Upper lobe of right lung (tissue), 1 donor: ENCODE measurements around the gene NXN. TPM values are rescaled to one million over a fixed set of nuclear protein-coding genes. Genes with fewer than 3 reads are reported as not detected.
"Not testable (repeated sequence)": the region's sequence is repeated elsewhere in the genome, so short reads cannot be mapped to it uniquely, and the experiment has no call there.

Source experiments
- ATAC-seq: fragments of 200-7000 bp; cut with Tn5 transposase; one replicate; pipeline ENCODE4 v1.9.1; 2020; ENCODE audit warnings: mild to moderate bottlenecking, moderate library complexity
- DNase-seq: peaks from one replicate; pipeline ENCODE4 v3.0.0-alpha.2; 2020
- H3K27ac ChIP-seq: fragments of 200-600 bp; one replicate; pipeline ENCODE4 v1.8.0; 2022
- H3K27me3 ChIP-seq: fragments of 200-600 bp; one replicate; pipeline ENCODE4 v1.8.0; 2022; ENCODE audit warnings: mild to moderate bottlenecking
- H3K36me3 ChIP-seq: fragments of 200-600 bp; one replicate; pipeline ENCODE4 v1.8.0; 2022
- H3K4me1 ChIP-seq: fragments of 200-600 bp; one replicate; pipeline ENCODE4 v1.8.0; 2022
- H3K4me3 ChIP-seq: fragments of 200-600 bp; one replicate; pipeline ENCODE4 v1.8.0; 2022; ENCODE audit warnings: mild to moderate bottlenecking
- H3K9me3 ChIP-seq: fragments of 200-600 bp; one replicate; pipeline ENCODE4 v1.8.0; 2022
- intact Hi-C: fragments of 100-400 bp; cut with DNase I; formaldehyde crosslinking; loops from one replicate; pipeline ENCODE4 v1.11.0; 2022
- total RNA-seq: library from RNA; stranded (reverse); fragmentation: NEBNext Ultra II Directional; extraction: Animal tissue kit (Norgen Biotek cat#: 25700); gene quantifications from one replicate; pipeline ENCODE4 v1.2.1, GENCODE V29; 2021
- TF ChIP-seq, protein P1 (sequence below): fragments of 200-600 bp; IDR thresholded peaks from one replicate; pipeline ENCODE4 v1.8.0; 2022; ENCODE audit warnings: antibody characterized with exemption
- donor health status: DM: no; HTN: yes; CAD: no; lungs with severe emphysema.

Gene NXN
- total RNA-seq, 1 donor from 2014 or later = 57.3 TPM

DNA sequence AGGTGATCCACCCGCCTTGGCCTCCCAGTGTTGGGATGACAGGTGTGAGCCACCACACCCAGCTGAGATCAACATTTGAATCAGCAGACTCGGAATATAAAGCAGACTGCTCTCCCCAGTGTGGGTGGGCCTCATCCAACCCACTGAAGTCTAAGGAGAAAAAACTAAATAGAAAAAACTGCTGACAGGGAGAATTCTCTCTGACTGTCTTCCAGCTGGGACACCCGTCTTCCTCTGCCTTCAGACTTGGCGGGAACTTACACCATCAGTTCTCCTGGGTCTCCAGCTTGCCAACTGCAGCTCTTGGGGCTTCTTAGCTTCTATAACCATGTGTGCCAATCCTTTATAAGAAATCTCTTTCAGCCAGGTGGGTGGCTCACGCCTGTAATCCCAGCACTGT lies 106.7 kb downstream of the NXN start:
- peaks cover 1% of the 10 kb centered on the region for H3K4me1 ChIP-seq
- H3K27me3 ChIP-seq = no peaks in the 10 kb centered on the region
- DNase-seq (no peak), ATAC-seq (no peak)
- H3K4me3 ChIP-seq = no peak overlapping the region
- H3K36me3 ChIP-seq = no peaks in the 10 kb centered on the region
- no peak overlapping the region for H3K27ac ChIP-seq
- H3K9me3 ChIP-seq = no peaks in the 10 kb centered on the region
- TF ChIP-seq, protein P1, sequence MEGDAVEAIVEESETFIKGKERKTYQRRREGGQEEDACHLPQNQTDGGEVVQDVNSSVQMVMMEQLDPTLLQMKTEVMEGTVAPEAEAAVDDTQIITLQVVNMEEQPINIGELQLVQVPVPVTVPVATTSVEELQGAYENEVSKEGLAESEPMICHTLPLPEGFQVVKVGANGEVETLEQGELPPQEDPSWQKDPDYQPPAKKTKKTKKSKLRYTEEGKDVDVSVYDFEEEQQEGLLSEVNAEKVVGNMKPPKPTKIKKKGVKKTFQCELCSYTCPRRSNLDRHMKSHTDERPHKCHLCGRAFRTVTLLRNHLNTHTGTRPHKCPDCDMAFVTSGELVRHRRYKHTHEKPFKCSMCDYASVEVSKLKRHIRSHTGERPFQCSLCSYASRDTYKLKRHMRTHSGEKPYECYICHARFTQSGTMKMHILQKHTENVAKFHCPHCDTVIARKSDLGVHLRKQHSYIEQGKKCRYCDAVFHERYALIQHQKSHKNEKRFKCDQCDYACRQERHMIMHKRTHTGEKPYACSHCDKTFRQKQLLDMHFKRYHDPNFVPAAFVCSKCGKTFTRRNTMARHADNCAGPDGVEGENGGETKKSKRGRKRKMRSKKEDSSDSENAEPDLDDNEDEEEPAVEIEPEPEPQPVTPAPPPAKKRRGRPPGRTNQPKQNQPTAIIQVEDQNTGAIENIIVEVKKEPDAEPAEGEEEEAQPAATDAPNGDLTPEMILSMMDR = no peak
- intact Hi-C loops = no loop called here

DNA sequence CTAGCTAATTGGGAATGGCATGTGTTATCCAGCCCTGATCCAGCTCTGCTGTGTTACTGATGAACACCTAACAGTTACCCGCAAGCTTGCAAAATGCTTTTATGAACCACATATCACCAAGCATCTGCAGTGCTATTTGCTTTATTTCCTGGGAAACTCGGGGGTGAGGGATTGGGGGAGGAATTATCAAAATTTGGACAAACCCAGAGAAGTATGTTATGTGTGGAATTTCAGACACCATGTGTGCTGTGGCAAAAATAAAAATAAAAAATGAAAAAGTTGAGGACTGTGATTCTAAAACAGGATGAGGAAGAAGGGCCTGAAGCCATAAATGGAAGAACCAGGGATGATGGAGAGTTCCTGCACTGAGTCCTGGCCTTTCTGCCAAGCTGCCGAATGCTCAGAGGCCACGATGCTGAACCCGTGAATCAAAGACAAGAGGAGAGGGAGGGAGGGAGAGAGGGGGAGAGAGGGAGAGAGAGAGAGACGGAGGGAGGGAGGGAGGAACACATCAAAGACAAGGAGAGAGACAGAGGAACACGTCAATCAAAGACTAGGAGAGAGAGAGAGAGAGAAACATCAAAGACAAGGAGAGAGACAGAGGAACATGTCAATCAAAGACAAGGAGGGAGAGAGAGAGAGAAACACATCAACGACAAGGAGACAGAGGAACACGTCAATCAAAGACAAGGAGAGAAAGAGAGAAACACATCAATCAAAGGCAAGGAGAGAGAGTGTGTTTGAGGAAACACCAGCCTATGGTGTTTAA lies 107.6 kb downstream of the NXN start:
- Histone ChIP-seq H3K9me3 (no peaks in the 10 kb centered on the region), H3K4me3 (no peak overlapping the region), H3K36me3 (no peaks in the 10 kb centered on the region), H3K4me1 (no peaks in the 10 kb centered on the region), H3K27ac (no peak overlapping the region), H3K27me3 (no peaks in the 10 kb centered on the region)
- ATAC-seq = no peak
- TF ChIP-seq, protein P1 = no peak
- no peak for DNase-seq
- intact Hi-C loops = no loop called here

DNA sequence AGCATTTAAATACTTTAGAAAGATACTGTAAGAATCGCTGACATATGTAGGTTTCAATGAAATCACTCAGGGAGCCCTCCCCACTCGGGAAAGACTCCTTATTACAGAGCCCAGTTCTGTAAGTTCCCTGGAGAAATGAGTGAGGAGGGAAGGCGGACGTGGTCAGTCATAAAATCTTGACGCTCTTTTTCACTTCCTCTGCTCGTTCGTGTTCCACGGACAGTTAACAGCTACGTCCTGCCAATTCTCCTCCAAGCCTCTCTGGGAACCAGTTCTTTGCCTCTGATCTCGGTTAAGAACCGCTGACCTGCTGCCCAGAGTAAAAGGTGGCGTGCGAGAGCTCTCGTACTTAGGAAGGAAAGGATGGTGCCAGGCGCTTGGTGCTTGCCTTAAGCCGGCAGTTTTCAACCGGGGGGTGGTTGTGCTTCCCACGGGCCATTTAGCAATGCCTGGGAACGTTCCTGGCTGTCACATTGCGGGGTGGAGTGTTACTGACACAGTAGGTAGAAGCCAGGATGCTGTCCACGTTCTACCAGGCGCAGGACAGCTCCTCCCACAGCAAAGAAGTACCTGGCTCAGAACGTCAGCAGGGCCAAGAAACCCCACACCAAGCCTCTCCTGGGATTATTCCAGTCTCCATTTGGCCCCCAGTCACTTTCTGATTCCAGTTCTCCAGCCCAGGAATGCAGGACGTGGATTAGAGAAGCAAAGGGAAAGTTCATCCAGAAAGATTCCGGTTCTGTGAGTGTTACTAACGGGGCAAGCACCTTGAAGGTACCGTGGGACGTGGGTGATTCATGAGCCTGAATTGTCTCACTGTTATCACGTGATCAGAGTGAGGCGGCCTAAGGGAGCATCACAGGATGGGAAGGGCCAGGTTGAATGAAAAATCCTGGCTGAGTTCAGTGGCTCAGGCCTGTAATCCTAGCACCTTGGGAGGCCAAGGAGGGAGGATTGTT lies 109.7 kb downstream of the NXN start:
- DNase-seq = no peak
- no peaks in the 10 kb centered on the region for H3K4me1 ChIP-seq
- intact Hi-C loops = no loop called here

DNA sequence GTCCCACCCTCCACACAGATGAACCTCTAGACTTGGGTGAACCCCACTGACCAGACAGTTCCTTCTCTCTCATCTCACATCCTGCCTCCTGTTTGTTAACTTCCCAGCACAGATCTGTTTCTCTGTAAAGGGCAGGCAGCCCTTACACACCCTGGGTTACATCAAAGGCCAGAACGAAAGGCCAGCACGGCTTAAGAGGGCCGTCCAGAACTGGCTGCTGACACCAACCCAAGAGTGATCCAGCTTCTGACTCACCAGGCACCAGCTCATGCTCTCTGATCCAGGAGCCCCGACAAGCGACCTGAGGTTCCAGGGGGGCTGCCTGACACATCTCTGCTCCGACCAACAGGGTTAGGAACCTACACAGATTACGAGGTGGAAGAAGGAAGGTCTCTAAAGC lies 110.5 kb downstream of the NXN start:
- no peaks in the 10 kb centered on the region for H3K4me1 ChIP-seq
- no peaks in the 10 kb centered on the region for H3K9me3 ChIP-seq
- no peaks in the 10 kb centered on the region for H3K36me3 ChIP-seq
- TF ChIP-seq, protein P1 = no peak
- no peak for DNase-seq
- H3K4me3 ChIP-seq = no peak overlapping the region
- intact Hi-C loops = no loop called here
- H3K27me3 ChIP-seq = no peaks in the 10 kb centered on the region
- H3K27ac ChIP-seq = peak overlapping the region; percentile 44
- peak; percentile 67 for ATAC-seq

More for the DNA sequence above, 109.7 kb downstream of the NXN start:
- H3K9me3 ChIP-seq = no peaks in the 10 kb centered on the region
- H3K27me3 ChIP-seq = no peaks in the 10 kb centered on the region
- H3K27ac ChIP-seq = peak overlapping the region; percentile 44
- ATAC-seq = peak; percentile 30
- TF ChIP-seq, protein P1 = no peak
- H3K4me3 ChIP-seq = no peak overlapping the region
- H3K36me3 ChIP-seq = no peaks in the 10 kb centered on the region

DNA sequence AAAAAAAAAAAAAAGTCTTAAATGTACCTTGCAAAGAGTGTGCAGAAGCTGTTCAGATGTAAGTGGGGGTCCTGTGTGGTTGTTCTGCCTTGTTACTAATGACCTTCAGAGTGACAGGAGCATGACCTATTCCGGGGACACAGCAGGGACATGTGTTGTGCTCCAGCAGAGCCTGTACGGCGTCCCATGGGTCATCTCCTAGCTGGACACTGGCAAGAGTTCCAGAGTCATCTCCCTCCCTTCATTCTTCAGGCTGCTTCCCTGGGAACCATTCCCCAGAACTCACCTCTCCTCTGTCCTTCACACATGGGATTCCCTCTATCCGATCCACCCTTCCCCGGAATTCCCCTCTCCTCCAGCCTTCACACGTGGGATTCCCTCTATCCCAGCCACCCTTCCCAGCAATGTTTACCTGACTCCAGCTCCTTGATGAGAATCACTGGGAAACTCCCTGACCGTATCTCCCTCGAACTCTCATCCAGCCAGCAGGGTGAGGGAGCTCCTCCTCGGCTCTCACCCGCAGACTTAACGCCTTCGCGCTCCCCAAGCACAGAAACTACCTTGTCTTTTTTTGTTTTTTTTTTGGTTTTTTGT lies 111.6 kb downstream of the NXN start:
- Histone ChIP-seq H3K27me3 (no peaks in the 10 kb centered on the region), H3K9me3 (no peaks in the 10 kb centered on the region), H3K36me3 (peaks cover 4% of the 10 kb centered on the region), H3K4me3 (no peak overlapping the region), H3K4me1 (no peaks in the 10 kb centered on the region), H3K27ac (no peak overlapping the region)
- TF ChIP-seq, protein P1 = no peak
- no peak for DNase-seq
- intact Hi-C loops = no loop called here
- no peak for ATAC-seq

DNA sequence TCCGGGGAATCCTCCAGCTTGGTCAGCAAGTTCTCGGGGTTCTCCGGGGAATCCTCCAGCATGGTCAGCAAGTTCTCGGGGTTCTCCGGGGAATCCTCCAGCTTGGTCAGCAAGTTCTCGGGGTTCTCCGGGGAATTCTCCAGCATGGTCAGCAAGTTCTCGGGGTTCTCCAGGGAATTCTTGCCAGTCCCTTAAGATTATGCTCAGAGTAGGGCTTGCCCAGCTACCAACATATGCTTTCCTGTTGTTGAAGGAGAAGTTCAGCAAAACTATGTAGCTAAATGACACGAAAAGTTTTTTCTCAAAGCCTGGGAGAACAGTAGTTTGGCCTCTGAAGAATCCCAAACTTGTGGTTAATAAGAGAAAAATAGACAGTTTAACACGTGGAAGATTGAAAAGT lies 112.3 kb downstream of the NXN start:
- H3K9me3 ChIP-seq, ATAC-seq, DNase-seq, H3K4me3 ChIP-seq, H3K36me3 ChIP-seq, H3K4me1 ChIP-seq, intact Hi-C loops, H3K27me3 ChIP-seq, H3K27ac ChIP-seq: not testable (repeated sequence)
